Measurements from ENCODE around the gene PGLYRP2.

The PGLYRP2 gene

DNA sequence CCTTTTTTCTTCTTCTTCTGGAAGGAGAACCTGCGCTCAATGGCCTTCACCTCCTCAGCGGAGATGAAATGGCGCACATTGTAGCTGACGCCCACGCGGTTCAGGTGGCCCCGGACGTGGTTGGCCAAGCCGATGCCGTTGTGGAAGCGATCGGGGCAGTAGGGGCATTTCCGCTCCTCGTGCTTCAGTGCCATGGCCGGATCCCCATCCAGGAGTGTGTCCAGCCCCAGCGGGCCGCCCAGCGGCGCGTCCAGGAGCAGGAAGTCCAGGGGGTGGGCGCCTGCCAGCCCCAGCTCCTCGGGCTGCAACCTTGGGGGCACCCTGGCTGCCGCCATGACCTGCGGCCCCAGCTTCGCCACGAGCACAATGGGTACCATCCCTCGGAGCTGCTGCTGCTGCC lies 40.7 kb downstream of the PGLYRP2 start:
- no peak for DNase-seq

DNA sequence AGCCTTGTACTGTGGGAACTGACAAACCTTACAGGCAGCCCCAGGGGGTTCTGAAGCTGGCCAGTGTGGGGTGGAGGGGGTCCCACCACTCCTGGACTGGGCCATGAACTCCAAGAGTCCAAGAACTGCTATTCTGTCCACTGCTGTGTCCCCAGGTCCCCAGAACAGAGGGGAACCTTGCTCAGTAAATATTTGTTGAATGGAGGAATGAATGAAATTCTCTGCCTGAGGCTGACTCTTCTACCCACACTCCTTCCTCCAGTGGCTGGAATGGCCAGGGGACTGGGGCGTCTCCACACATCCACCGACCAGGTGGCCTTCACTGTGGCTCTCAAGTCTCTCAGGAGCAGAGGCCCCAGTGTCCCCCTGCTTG lies 41.2 kb downstream of the PGLYRP2 start:
- DNase-seq = no peak

DNA sequence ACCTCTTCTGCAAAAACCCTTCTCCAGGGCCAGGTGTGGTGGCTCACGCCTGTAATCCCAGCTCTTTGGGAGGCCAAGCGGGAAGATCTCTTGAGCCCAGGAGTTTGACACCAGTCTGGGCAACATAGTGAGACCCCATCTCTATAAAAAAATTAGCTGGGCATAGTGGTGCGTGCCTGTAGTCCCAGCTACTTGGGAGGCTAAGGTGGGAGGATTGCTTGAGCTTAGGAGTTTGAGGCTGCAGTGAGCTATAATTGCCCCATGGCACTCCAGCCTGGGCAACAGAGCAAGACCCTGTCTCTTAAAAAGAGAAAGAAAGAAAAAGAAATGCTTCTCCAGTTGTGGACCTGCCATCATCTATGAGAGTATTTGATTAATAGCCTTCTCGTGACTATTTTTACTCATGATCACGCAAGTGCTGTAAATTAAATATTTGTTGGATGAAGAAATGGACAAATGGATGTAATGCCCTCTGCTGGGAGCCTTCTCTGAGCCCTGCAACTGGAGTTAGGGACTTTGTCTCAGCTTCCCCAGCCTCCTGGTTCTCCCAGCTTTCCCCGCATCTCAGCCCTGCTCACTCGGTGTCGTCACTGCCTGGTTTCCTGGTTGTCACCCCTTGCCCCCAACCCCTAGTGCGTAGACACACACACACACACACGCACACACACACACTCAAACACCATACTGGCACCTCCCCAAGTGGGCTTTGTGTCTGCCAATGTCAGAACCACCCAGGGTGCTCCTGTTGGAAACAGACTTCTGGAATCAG lies 41.8 kb downstream of the PGLYRP2 start:
- DNase-seq = no peak

DNA sequence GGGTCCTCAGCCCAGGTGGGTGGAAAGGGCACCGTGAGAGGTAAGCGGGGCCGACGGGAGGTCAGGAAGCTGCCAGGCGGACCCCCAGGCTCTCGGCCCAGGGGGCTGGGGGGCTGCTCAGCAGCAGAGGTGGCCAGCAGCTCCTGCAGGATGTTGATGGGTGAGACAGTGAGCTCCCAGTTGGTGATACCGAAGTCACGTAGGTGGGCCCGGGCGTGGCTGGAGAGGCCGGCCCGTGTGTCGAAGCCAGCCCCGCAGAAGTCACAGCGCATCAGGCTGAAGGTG lies 42.5 kb downstream of the PGLYRP2 start:
- DNase-seq = no peak

DNA sequence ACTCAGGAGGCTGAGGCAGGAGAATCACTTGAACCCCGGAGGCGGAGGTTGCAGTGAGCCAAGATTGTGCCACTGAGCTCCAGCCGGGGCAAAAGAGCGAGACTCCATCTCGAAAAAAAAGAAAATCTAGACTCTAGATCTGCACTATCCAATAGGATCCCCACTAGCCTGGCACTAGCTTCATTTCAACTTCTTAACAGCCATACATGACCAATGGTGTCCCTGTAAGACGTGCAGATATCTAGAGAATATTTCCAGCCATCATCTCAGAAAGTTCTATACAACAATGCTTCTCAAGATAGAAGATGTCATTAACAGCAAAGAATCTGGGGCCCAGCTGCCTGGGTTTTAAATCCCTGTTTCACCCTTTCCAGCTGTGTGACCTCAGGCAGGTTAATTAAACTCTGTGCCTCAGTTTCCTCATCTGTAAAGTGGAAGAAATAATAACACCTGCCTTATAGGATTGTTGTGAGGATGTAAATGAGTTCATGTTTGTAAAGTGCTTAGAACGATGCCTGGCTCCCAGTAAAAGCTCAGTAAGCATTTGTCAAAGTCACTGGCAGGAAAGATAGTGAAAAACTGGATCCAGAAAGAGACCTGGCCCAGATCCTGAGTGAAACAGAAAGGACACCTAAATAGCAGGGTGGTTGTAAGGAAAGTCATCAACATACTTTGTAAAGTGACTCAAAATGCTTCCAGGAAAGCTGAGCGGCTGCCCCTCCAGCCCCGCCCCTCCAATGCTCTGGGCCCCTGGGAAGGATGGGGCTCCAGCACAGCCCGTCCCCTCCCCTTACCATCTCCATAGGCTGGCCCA lies 43.1 kb downstream of the PGLYRP2 start:
- DNase-seq = no peak

DNA sequence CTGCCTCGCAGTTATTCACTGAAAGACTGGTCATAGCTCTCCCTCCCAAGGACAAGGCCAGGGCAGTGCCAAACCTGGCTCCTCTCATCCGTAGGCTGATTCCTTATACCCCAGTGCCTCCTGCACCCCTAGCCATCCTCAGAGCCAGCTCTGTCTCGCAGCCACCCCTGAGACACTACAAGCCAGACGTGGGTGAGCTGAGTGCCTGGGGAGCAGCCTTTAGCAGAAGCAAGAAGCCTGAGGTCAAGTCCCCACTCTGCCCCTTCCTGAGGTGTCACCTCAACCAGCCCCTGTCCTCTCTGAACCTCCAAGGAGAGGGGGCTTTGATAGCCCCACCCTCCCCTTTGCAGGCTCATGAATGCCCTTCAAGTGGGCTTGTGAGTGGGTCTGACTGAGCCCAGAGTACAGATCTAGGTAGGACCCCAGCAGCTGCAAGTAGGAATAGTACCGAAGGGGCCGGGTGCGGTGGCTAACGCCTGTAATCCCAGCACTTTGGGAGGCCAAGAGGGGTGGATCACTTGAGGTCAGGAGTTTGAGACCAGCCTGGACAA lies 45.7 kb downstream of the PGLYRP2 start:
- DNase-seq = no peak

DNA sequence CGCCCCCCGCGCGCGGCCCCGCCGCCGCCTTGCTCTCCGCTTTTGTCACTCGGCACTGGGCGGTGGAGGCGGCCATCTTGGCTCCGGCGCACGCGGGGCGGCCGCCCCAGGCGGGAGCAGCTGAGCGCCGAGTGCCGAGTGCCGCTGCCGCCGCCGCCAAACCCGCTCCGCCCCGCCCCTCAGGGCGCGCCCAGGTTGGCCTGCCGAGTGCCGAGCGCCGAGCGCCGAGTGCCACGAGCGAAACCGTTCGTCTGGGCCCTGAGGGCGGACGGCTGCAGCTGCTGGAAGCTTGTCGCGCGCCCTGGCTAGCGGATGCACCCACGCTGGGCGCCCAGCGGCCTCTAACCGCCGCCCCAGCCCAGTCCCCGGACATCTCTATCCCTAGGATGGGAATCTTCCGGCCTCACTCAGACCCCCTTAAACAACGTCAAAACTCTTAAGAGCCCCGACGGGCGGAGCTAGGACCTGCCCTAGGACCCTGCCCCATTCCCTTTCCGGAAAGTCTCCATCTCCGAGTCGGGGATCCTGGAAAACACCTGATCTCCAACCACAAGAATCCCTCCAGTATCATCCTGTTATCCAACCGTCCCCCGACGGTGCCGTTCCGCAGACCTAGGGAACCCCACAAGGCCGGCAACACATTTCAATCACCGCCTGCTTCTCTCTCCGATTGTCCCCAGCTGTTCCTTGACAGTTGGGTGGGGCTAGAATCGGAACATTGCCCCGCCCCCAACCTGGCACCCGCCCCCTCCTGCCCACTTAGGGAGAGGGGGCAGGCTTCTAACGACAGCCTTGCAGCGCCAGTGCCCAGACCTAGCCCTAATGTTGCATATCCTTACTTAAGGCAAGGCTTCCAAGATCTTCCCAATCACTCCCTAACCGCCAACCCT lies 46.4 kb downstream of the PGLYRP2 start:
- peak; percentile 86 for DNase-seq

DNA sequence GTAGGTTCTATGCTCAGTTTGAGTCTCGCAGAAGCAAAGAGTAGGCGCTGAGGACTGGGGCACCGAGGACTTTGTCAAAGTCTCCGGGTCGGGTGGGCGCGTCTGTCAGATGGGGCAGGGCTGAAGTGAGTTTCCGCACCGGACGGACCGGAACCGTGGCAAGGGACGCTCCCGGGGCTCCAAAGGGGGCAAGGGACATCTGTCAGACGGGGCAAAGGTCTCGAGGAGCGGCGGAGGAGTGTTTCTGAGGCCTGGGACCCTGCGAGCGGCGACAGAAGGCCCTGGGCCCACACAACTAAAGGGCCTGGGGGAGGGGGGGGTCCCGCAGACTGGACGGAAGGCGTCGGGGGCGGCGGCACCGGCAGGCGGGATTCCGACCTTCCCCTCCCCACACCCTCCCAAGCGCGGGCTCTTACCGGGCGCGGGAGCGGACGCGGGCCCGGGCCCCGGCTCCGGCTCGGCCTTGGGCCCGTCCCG lies 47.2 kb downstream of the PGLYRP2 start:
- no peak for DNase-seq

DNA sequence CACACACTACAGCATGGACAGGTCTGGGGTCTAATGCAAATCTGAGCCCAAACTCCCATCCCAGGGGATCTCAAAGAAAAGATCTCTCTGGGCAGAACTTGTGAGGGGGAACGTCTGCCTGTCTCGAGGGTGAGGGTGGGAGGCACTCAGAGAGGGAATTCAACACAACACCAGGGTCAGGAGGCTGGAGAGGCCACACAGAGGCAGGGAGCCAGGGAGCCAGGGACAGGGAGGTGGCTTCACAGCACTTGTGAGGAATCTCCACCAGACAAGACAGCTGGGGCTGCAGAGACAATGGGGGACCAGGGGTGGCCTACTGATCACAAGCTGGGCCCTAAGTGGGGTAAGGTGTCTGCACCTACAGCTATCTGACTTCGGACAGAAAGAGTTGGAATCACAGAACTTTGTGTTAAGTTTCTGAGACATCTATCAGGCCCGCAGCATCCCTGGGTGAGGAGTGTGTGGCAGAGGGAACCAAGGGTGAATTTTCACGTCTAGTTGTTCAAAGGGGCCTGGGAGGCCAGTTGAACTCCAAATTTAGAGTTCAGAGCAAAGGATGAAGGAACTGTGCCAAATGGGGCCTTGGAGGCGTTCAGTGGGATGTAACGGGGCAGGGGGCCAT lies 47.8 kb downstream of the PGLYRP2 start:
- no peak for DNase-seq

DNA sequence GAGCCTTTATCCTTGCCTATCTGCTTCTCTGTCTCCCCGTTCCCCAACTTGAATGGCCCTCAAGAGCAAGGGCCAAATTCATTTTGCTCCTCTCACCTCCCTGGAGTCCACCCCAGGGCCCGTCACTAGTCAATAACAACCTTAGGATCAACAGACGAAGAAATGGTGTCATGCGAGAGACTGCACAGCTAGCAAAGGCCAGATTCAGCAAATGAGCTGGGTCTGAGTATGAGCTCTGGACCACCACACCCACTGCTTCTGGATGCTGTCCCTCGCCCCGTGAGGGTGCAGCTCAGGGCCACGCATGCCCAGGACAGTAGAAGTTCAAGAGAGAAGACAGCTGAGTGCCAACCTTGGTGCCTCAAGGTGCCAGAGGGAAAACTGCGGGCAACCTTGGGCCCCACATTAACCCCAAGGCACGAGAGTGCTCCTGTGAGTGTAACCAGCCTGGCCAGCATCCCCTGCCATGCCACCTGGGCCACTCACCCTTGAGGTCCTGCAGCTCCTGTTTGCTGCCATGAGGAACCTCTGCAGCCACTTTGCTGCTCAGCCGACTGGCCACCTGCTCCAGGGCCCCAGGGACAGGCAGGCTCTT lies 48.7 kb downstream of the PGLYRP2 start:
- DNase-seq = no peak

DNA sequence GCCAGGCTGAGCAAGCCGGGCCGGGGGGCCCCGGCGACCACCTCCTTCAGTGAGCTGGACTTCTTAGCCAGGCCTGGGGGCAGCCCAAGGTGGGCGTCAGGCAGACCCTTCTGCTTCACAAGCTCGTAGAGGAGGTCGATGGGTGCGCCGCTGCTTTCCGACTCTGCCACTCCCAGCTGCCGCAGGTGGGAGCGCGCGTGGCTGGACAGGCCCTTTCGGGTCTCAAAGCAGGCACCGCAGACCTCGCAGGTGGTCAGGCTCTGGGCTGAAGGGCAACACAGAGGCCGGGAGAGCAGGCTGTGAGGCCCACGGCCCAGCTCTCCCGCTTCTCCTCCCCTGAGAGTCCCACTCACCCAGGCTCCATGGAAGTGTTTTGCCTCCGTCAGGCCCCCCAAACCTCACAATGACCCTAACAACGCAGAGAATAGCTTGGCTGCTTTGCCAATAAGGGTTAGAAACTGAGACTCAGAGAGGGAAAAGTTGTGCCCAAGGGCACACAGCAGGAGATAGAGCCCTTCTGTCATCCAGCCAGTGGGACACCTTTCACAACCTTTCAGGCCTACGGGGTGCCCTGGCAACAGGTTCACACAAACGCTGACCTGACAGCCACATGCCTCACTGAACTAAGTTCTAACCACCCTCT lies 49.4 kb downstream of the PGLYRP2 start:
- no peak for DNase-seq

DNA sequence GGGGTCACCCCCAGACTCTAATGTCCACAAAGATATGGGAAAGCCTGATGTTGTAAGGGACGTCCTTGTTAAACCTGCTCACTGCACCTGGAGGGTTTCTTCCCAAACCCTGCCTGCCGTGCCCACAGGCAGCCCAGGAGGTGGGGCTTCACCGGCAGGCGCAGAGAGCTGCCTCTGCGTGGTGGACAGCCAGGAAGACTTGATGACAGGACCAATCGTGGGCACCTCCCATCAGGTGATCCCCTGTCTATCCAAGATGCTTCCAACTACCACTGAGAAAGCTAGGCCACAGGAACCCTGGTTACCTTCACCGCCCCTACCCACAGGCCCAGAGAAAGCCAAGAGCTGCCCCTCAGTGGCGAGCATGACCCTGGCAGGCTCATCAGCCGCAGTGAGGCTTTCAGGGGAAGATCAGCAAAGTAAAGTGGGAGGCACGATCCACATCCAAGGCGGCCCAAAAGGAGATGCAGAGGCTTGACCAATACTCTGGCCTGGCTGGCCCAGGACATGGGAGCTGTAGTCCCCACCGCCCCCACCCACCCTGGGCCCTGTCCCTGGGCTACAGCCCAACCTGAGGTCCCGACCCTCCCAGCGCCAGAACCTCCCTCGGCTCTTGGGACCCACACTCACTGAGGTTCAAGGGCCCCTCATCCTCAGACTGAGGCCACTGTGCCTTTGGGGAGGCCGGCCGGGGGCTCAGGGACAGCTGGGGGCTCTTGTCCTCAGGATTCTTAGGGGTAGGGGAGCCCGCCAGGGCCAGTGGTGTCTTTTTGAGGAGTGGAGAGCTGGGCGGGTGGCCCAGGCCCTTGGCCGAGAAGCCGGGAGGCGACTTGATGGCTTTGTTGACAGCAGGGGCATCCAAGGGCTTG lies 50.1 kb downstream of the PGLYRP2 start:
- no peak for DNase-seq

DNA sequence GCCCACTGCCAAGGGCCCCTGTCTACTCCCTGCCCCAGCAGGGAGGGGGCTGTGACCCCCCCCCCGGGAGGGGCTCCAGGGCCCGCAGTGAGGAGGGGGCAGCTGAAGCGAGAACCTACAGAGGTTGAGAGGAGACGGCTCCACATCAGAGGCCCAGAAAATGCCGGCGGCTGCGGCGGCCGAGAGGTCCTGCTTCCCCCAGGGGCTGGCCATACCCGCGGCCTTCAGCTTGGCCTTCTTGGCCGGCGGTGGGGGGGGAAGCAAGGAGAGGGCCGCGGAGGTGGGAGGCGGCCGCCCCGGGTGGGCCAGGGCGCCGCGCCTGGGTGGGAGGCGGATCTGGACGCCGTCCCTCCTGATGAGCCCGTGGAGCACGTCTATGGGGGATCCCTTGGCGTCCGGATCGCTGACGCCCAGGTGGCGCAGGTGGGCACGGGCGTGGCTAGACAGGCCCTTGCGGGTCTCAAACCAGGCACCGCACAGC lies 51.3 kb downstream of the PGLYRP2 start:
- DNase-seq = no peak

DNA sequence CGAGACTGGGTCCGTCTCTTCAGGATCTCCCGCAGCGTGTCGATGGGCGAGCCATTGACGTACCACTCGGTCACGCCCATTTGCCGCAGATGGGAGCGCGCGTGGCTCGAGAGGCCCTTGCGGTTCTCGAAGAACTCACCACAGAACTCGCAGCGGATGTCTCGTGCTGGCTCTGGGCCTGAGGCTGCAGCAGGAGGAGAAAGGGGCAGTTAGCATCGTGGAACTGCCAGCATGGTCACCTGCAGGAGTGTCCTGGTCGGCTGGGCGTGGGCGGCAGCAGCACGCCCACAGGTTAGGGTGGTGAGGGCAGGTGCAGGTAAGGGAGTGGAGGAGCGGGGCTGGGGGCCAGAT lies 52.0 kb downstream of the PGLYRP2 start:
- no peak for DNase-seq

DNA sequence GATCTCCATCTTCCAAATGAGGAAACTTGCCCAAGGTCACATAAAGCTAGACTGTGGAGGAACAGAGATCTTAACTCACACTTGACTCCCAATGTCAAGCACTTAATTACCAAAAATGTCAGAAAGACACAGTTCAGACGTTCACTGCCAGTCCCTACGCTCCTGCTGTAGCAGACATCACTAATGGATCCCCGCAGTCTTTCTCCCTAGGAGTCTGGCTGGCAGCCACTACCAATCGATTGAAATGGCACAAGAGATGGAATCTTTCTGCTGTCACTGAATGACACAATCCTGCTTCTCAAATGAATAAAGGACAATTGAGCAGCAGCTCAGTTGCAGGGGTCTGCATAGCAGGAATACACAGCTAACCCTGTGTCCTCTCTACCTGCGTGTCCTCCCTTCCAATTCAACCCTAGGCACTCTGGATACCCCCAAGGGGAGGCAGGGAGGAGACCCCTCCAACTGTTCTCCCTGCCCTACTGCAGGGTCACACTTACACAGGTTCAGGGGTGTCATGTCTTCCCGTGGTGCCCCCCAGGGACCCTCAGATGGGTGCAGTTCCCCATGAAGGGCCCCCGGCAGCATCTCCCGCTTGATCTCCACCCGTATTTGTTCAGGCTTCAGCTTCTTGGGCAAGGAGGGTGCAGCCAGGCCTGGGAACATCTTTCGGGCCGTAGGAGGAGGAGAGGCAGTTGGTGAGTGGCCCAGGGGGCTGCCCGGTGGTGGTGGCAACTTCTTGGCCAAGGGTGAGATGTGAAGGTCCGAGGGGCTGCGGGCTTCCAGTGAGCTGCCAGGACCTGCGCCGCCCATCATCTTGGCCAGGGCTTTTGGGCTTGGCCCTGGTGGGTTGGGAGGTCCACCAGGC lies 52.6 kb downstream of the PGLYRP2 start:
- no peak for DNase-seq

DNA sequence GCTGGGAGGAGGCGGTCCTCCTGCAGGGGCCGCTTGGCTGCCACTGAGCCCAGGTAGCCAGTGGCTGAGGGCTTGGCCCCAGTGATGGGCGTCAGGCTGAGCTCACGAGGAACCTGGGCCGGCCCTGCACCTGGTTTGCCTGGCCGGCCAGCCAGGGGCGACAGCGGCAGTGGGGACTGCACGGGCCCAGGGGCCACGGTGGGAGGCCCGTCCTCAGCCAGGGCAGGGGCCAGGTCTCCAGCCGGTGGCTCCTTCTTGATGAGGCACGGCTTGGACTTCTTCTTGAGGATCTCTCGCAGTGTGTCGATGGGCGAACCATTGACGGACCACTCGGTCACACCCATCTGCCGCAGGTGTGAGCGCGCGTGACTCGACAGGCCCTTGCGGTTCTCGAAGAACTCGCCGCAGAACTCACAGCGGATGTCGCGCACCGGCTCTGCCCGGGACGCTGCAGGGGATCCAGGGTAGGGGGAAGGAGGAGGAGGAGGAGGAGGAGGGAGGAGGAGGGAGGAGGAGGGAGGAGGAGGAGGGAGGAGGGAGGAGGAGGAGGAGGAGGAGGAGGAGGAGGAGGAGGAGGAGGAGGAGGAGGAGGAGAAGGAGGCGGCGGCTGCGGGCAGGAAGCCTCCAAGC lies 53.9 kb downstream of the PGLYRP2 start:
- no peak for DNase-seq

DNA sequence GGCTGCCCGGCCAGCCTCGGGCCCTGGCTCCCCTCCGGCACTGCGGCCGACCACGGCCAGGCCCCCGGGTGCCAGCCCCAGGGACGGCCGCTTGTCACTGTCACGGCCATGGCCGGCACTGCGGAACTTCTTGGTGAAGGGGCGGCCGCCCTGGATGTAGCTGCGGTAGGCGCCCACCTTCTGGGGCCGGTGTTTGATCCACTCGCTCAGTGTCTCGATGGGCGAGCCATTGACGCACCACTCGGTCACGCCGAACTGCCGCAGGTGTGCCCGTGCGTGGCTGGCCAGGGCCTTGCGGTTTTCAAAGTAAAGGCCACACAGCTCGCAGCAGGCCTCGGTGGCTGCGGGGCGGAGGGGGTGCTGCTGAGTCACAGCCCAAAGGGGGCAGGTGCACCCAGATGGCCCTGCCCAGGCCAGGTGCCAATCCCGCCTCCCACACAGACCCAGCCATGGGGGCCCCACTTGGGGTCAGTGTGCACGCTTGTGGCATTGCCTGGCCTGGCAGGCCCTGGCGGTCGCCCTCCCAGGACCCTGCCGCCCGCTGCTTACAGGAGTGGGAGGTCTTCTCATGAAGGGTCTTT lies 54.5 kb downstream of the PGLYRP2 start:
- DNase-seq = no peak

DNA sequence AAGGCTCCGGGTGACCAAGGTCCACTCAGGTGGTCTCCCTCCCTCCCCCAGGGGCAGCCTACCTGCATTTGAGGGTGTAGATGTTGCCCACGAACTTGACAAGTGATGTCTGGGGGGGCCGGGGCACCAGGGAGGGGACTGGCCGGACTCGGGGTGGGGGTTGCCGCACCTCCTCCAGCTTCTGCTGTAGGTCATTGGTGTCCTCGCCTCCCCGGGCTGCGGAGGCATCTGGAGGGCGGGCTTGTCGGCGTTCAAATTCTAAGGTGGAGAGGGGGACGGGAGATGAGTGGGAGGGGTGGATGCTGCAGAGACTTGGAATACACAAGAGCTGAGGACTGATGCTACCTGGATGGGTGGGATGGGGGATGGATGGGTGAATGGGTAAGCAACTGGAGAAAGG lies 55.2 kb downstream of the PGLYRP2 start:
- no peak for DNase-seq

DNA sequence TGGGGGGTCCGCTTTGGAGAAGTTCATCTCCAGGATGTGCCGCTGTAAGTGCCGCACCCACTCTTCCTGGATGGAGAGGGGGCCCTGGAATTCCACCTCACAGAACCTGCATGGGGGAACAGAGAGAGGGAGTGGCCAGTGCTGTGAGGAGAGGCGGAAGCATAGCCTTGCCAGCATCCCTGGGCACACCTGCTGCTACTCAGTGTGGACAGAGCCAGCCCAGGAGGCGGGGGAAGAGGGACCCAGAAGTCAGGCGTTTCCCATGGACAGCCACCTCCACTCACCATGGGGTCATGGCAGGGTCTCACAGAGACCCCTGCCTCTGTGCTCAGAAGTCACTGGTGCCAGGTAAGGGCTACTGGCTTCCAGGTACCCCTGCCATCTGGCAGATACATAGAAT lies 56.2 kb downstream of the PGLYRP2 start:
- DNase-seq = no peak

Measured in NCI-H1105 treated with DMSO at 0.1 percent for 48 hours (cell line).